Stimulated activated CD4-positive, alpha-beta T cell treated with anti-CD3 and anti-CD28 coated beads, Interleukin-1b, Interleukin-23, amount 100 ng/mL, for 48 hours (primary cell): ENCODE data around the gene MEFV.

ENCODE experiments used
- DNase-seq: peaks from one replicate; pipeline ENCODE4 v3.0.0-alpha.2; 2020

MEFV gene

DNA sequence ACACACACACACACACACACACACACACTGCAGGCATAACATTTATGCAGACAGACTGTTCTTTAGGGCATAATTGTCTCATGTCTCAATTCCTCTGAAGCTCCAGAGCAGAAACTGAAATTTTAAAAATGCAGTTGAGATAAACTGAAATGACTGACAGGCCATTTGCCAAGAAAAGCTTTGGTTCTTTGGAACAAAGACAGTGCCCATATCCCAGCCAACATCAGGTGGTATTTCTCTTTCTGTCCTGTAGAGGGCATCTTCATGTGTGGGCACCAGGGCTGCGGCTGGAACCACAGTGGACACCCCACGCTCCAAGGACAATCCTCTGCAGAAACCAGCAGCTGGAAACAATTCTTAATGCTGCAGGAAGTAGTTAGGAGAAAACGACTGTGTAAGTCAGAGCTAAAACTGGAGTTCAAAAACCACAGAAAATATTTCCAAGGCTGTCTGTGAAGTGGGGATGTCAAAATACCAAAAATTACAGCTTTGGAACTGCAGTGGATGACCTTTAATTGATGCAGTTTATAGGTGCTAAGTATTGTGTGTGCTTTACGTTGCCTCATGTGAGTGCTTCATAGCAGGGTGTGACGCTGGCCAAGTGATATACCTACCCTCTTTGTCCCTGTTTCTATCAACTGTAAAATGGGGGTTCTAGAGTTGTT lies 10.6 kb upstream of the MEFV start:
- no peak for DNase-seq

DNA sequence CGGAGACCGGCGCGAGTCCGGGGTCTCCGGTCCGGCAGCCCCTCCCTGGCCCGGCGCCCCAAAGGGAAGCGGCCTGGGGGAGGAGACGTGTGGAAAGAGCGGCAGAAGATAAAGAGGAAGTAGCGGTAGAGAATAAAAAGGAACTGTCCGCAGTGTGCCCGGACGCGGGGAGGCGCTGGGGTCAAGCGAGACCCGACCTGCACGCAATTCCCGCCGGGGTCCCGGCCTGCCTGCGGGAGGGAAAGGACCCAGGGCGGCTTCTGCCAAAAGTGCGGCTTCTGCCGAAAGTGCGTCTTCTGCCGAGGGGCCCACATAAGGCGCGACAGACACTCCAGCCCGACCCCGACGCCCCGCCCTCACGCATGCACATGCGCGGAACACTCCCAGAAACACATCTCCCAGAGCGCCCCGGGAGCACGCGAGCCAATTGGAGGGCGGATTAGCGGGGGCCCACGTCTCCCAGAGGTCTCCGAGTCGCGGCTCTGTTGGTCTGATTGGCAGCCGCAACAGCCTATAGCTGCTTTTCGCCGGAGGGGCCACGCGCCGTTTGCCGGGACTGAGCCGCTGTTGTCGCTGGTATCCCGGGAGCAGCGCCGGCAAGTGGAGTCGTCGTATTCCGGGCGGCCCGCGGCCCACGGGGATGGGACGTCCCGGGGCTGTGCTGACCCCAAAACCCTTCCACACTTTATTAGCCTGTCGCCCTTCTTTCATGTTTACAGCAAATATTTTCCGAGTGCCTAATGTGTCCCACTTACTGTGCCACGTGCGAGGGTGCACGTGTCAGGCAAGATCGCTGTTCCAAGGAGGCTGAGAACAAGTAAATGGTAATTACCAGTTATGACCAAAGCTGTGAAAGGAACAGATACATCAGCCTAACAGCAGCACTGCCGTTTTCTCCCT lies 8.0 kb upstream of the MEFV start:
- DNase-seq = peak; percentile 99

DNA sequence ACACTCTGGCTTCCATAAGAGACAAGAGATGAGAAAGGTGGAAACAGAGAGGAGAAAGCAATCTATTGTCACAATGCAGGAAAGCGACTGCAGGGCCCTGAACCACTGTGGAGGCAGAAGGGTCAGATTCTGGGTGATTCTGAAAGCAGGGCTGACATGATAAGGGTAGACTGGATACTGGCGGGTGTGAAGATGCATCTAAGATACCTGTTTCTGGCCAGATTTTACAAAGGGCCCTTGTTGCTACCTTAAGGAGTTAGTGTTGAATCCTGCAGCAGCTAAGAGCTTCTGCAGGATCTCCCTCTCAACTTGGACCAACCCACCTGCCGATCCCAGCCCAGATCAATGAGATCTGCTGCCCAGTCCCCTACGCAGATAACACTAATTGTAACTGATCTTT lies 6.1 kb upstream of the MEFV start:
- no peak for DNase-seq

DNA sequence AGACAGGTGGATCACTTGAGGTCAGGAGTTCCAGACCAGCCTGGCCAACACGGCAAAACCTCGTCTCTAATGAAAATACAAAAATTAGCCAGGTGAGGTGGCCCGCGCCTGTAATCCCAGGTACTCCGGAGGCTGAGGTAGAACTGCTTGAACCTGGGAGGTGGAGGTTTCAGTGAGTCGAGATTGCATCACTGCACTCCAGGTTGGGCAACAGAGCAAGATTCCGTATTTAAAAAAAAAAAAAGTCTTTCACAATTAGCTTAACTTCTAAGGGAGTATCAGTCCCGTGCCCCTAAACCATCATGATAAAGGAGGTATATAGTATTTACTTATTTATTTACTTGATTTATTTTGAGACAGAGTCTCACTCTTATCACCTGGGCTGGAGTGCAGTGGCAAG lies 3.4 kb upstream of the MEFV start:
- no peak for DNase-seq

DNA sequence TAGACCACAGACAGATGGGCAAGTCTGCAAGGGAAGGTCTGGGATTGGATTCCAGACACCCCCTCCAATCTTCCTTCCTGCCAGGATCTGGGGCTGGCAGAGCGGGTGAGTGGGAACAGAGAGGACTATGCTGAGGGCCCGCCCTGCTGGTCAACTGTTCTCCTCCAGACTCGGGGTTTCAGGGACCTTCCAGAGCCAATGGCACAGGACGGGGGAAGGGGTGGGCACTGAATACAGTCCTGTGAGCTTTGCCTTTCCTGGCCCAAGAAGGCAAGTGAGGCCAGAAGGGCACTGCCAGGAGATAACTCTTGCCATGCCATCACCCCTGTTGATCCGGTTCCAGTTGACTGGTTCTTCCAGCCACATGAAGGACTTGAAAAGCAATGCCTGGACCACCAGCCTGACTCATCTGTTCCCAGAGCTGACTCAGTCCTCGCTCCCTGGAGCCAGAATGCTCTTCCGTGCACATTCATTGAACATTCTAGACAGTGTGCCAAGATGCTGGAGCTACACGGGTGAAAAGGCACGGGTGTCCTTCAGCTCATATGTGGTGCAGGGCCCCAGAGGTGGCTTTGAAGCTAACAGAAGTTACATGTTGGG lies 533 bp upstream of the MEFV start:
- DNase-seq = no peak

DNA sequence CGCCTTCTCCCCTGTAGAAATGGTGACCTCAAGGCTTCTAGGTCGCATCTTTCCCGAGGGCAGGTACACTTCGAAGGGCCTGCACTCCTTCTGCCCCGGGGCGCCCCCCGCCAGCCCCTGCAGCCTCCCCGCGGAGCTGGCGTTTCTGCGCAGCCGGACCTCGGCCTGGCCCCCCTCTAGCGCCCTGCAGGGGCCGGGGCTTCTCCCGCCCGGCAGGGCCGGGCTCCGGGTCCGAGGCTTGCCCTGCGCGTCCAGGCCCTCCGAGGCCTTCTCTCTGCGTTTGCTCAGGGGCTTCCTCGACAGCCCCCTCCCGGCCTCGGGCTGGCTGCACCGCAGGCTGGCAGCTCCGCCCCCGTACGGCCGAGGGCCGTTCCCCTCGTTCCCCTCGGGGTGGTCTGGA lies 2.1 kb downstream of the MEFV start:
- no peak for DNase-seq

DNA sequence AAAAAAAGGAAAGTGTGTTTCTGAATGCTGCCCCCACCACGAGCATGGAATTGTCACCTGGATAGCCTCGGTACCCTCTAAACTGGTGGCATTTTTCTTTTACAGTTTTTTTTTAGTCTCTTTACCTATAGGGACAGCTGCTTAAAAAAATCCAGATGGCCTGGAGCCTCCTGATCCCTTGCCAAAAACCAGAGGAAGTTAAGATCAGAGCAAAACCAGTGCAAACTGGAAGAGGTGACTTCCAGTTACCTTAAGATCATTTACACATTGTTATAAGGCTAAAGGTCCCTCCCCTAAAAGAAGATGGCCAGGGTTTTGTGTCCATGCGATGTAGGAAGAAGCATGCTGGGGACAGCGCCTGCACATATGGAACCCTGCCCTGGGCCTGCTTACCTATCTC lies 3.5 kb downstream of the MEFV start:
- DNase-seq = no peak

DNA sequence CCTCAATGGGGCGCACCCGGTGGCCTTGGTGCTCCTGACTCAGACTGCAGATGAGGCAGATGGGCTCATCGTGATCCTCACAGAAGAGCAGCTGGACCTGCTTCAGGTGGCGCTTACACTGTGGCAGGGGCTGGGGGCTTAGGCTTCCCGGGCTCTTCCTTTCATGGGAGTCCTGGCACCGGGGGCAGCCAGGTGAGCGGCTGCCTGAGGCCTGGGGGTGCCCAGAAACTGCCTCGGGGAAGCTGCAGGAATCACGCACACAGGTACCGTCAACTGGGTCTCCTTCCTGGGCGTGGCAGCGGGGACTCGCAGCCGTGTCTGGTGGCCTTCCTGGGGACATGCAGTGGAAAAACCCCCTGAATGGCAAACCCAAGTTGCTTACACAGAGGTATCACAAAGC lies 7.0 kb downstream of the MEFV start:
- no peak for DNase-seq

DNA sequence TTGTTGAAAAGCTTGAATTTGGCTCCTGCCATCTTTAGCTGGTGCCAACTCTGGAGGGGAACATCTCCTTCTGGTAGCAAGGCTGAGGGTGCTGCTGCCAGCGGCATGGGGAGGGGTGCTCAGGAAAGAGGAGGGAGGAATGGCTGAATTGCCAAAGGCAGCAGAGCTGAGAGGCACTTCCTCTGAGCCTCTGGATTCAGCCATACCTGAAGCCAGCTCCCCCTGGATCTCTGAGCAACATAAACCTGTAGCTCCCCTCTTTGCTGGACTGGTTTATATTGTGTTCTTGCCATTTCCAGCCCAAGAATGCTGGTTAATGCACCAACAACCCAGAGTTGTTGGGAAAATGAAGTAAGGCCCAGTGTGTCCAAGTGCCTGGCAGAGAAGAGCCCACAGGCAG lies 7.4 kb downstream of the MEFV start:
- DNase-seq = no peak

DNA sequence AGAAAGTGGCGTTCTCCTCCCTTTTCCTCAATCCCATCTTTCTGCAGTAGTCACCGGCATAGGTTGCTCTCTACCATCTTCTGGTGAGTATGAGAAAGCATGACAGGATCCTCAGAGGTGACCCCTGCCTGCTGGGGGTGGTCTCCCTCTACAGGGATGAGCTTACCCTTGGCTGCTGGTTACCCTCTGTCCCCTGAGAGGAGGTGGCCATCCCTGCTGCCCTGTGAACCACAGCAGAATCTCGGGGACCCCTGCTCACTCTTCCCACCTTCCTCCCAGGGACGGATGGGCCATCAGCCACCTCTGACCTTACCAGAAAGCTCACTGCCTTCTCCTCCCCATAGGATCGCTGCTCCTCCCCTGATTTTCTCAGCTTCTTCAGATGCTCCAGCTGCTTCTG lies 7.8 kb downstream of the MEFV start:
- DNase-seq = no peak

DNA sequence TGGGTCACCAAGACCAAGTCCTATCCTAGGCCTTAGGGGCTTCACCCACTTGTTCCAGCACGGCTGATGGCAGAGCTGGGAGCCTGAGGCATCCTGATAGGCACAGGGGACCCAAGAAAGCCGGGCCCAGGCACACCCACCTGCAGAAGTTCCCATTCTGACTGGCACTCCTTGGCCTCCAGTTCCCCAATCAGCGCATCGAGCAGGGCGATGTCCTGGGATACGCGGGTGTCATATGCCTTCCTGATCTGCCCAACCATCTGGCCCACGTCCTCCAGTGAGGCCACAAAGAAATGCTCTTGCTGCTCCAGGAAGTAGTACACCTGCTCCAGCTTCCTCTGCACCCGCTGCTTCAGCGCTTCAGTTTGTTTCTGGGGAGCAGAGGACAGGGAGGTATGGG lies 9.6 kb downstream of the MEFV start:
- no peak for DNase-seq

DNA sequence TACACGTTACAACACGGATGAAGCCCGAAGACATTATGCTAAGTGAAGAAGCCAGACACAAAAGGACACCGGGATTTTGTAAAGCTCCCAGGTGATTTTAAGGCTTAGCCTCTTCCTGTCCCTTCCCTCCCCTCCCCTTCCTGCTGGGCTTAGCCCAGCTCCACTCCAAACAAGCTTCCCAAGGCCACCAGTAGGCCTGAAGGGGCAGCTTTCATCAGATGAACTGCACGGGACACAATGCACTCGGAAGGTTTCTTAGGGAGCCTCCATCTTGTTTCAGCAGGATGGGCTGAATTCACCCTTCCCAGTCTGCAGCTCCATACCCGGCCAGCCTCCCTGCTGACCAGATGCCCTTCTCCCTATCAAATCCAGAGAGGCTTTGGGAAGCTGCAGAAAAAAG lies 10.4 kb downstream of the MEFV start:
- DNase-seq = no peak

DNA sequence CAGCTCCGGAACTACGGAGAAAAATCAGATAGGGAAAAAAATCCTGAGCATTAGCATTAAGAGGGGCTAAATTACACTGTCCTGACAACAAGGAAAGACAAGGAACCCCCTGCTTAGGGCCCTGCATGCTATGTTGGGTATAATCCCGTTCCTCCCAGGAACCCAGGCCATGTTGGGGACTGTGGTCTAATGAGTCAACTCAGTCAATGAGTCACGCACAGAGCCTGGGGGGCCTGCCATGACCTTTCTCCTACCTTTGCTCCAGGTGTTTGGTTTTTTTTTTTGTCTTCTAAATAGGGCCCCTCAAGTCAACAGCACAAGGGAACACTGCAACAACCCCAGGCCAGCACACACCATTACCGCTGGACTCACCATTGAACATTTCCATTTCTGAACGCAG lies 12.6 kb downstream of the MEFV start:
- DNase-seq = no peak

DNA sequence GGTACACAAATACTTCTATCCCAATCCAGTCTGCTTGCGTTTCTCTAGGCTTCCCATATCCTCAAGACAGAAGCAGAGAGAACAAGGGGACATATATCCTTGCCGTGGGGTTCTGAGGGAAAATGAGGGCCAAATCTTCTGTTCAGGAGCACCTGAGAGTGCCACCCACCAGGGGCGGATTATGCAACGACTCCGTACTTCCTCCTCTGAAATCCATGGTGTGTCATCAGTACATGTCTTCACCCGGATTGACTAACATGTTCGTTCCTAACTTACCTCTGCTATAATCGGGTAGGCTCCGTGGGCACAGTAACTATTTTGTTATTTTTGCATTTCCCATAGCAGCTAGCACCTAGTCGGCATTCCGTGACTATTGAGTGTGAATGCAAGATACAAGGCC lies 13.7 kb downstream of the MEFV start:
- DNase-seq = no peak

DNA sequence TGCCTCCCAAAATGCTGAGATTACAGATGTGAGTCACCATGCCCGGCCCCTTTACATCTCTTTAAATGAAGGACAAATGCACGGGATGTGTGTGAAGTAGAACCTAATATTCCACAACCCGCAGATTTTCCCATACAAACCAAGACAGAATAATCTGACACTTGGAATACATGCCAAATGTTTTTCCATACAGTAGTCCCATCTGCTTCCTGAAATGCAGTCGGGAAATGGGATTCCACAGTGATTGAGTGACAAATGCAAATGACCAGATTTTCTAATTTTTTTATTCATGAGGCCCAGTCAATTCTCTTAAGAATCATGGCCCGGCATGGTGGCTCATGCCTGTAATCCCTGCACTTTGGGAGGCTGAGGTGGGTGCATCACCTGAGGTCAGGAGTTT lies 14.7 kb downstream of the MEFV start:
- no peak for DNase-seq

DNA sequence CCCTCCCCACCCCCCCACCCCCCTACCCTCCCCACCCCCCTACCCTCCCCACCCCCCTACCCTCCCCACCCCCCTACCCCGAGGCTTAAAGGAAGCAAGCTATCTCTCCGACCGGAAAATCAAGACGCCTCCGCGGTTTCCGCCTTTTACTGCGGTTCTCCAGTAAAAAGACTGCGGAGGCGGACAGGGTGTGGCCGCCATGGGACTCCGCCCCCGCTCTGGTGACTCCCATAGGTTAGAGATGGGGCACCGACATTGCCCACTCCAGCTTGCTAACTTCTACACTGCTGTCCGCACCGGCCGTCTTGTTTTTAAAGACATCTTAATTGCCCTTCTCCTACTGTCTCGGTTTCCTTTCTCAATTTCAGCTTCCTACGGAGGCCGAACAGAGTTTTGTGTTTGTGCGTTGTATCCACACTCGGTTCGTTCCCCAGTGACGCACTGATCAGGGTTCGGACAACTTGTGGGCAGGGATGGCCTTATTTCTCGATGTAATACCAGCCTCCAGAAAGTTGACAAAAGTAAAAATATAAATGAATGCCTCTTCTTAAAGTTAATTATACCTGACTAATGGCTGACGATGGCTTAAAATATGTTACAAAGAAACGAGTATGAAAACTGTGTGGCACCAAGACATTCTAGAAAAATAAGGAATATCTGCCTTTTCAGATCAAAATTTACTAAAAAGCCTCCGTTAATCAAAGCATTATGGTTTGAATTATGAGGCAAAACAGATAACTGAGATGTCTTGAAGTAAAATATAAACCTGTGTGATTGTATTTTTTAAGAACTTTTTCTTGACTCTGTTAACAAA lies 20.4 kb downstream of the MEFV start:
- DNase-seq = peak; percentile 38

DNA sequence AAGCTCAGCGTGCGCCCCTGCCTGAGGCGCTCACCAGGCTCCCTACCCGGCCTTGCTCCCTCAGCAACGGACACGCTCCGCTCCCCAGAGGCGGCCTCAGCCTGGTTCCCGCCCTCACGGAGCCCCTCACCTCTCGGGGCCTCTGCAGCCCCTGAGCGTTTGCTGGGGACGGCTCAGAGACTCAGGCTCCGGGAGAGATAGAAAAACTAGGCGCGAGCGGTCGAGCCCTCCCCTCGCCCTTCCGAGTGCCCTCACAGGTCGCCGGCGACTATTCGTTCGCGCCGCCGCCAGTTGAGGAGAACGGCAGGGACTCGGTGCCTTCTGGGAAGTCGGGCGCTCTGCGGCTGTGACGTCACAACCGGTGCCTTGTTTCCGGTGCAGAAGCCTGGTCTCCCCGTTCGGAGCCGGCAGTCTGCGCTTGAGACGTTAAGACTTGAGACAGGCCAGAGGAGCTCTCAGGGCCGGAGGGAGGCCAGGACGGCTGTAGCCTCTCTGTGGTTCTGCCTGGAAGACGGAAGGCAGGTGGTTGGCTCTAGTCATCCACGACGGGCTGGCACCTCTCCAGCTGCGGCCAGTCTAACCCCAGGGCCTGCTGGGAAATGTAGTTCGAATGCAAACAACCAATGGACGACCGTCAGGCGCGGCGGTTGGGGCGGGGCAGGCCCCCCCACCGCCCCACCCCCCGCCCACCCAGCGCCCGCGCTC lies 21.4 kb downstream of the MEFV start, which contains the start of gene ZNF200:
Gene ZNF200, minus strand, starts transcription at position 302 of the 705 bp plus-strand sequence. CDS start 1,403 bp downstream, outside the sequence.
- peak; percentile 95 for DNase-seq

DNA sequence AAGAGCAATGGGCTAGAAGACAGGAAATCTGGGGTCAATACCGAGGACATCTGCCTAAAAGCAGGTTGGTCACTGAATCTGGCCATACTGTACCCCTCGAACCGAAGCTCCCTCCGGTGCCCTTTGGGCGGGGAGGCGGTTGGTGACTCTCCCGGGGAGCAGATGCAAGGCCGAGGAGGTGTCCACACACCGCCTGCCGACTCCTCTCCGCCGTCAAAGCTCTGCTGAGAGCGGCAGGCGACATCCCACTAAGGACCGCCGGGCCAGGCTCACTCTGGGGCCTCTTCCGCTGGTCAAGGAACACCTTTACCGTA lies 21.9 kb downstream of the MEFV start:
- DNase-seq = no peak

DNA sequence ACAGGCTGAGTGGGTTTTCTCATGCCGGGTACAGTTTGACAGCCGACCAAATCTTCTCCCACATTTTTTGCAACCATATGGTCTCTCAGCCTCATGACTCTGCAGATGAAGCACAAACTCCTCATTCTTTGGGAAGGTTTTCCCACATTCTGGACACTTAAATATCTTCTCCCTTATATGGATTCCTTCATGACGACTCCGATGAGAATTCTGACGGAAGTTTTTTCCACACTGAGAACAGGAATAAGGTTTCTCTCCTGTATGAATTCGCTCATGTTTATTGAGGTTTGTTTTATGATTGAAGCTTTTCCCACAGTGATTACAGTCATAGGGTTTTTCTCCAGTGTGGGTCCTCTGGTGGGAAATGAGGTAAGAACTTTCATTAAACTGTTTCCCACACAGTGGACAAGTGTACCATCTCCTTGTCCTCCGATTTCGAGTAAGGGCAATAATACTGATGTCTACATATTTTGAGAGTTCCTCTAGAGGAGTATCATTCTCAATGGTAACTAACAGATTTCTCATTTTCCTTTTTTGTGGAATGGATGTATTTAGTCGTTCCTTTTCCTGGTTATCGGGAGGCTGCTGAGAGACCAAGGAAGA lies 32.4 kb downstream of the MEFV start:
- DNase-seq = no peak

DNA sequence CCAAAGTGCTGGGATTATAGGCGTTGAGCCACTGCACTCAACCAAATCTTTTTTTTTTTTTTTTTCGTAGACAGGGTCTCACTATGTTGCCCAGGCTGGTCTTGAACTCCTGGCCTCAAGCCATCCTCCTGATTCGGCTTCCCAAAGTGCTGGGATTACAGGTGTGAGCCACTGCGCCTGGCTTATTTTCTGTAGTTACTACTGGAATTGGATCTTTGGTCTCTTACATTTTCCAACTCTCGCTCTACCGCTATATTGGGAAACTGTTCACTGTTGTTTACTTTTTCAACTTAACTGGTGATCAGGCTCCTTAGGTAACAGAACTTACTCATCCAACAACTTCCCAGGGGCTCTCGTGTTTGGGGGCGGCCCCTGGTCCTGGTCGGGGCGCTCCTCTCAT lies 35.6 kb downstream of the MEFV start:
- DNase-seq = no peak

DNA sequence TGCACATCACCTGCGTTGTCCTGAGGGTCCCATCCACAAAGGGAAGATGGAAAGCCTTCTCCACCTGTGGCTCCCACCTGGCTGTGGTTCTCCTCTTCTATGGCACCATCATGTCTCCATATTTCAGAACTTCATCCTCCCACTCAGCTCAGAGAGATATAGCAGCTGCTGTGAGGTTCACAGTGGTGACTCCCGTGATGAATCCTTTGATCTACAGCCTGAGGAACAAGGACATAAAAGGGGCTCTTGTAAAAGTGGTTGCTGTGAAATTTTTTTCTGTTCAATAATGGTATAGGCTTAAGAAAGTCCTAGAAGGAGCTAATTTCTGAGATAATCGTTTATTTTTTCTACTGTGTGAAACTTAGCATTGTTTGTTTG lies 40.2 kb downstream of the MEFV start:
- no peak for DNase-seq

DNA sequence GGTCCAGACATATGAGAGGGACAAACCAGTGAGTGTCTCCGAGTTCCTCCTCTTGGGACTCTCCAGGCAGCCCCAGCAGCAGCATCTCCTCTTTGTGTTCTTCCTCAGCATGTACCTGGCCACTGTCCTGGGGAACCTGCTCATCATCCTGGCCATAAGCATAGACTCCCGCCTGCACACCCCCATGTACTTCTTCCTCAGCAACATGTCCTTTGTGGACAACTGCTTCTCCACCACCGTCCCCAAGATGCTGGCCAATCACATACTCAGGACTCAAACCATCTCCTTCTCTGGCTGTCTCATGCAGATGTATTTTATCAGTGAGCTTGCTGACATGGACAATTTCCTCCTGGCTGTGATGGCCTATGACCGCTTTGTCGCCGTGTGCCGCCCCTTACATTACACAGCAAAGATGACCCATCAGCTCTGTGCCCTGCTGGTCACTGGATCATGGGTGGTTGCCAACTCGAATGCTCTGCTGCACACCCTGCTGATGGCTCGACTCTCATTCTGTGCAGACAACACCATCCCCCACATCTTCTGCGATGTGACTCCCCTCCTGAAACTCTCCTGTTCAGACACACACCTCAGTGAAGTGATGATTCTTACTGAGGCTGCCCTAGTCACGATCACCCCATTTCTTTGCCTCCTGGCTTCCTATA lies 40.7 kb downstream of the MEFV start:
- peak; percentile 33 for DNase-seq
